ENCODE data around the gene SYTL3. TPM values are rescaled to one million over a fixed set of nuclear protein-coding genes. Genes with fewer than 3 reads are reported as not detected.
A peak's percentile ranks its signal among the peaks of the same experiment; 100 is the strongest.

The SYTL3 gene
- total and polyA plus RNA-seq, 2 donors (not counting 1 experiment from before 2014, with no cell fraction given) = 1.1 to 5.4 TPM

- Histone ChIP-seq H3K27ac (ENCODE audit: low read length in 2 of 2) (no peak overlapping the region), H3K79me2 (ENCODE audit: control insufficient read depth, insufficient read depth, low read length) (no peaks in the 10 kb centered on the region), H3K9me3 (ENCODE audit: control extremely low read depth in 1 of 3, control insufficient read depth in 2 of 3, insufficient read depth in 1 of 3, low read length in 2 of 3) (no peaks in the 10 kb centered on the region), H3K27me3 (replicated peaks in 1 of 4; ENCODE audit: control extremely low read depth in 1 of 4, control insufficient read depth in 3 of 4, insufficient read depth in 4 of 4, low read length in 3 of 4) (peaks cover 0 to 13% (median 5%) of the 10 kb centered on the region in 4 experiments), H2AFZ (ENCODE audit: insufficient read depth, low read depth, low read length, poor library complexity, severe bottlenecking) (peak overlapping the region; percentile 36), H3K4me3 (ENCODE audit: control extremely low read depth in 1 of 5, extremely low read depth in 1 of 5, insufficient read depth in 1 of 5, low read depth in 2 of 5, low read length in 4 of 5) (no peak overlapping the region), H3K36me3 (replicated peaks in 1 of 2; ENCODE audit: control extremely low read depth in 1 of 2, control insufficient read depth in 1 of 2, extremely low read depth in 1 of 2, insufficient read depth in 2 of 2, low read length in 1 of 2) (no peaks in the 10 kb centered on the region), H3K4me1 (ENCODE audit: control insufficient read depth in 2 of 2, insufficient read depth in 2 of 2, low read length in 2 of 2) (peaks cover 16 to 26% of the 10 kb centered on the region in 2 donors), H3K9ac (ENCODE audit: low read length) (no peak overlapping the region), H4K20me1 (ENCODE audit: control insufficient read depth, insufficient read depth, low read length, poor library complexity, severe bottlenecking) (no peaks in the 10 kb centered on the region), H3K4me2 (replicated peaks; ENCODE audit: low read depth, low read length, poor library complexity, severe bottlenecking) (no peak overlapping the region)
- ATAC-seq (ENCODE audit: low read depth) (no peak), DNase-seq (no peak)
- ChIA-PET POLR2A (no interaction called here), CTCF (interaction anchor here (0.6 to 5.6 kb wide), 11 partner anchors 12 to 442 kb away, joined by 3 to 56 read pairs (median 4); partner anchors contain the start of gene SYTL3)
- Mint-ChIP-seq H3K4me1 (peaks cover 16% of the 10 kb centered on the region), H3K27ac (no peak overlapping the region), H3K27me3 (peaks cover 5% of the 10 kb centered on the region), H3K4me3 (no peak overlapping the region), H3K9me3 (ENCODE audit: insufficient read depth) (no peaks in the 10 kb centered on the region)
- intact Hi-C loops (cut with micrococcal nuclease) = no loop called here
- 100% methylated on average over 2 of the region's 3 CpGs for WGBS (ENCODE audit: insufficient coverage)
- no peak for TF ChIP-seq EZH2 (IDR thresholded peaks at IDR 0.05; ENCODE audit: borderline replicate concordance, insufficient read depth, low read depth, low read length, poor library complexity, severe bottlenecking)
- TF ChIP-seq CTCF (IDR thresholded peaks at IDR 0.05) = no peak
These were observed 12.7 kb downstream of the SYTL3 start for GRCh38 chr6:158662607-158662953.

- DNase-seq (no peak), ATAC-seq (ENCODE audit: low read depth) (no peak)
- Mint-ChIP-seq H3K27ac (no peak overlapping the region), H3K4me3 (no peak overlapping the region), H3K9me3 (ENCODE audit: insufficient read depth) (no peaks in the 10 kb centered on the region), H3K4me1 (peaks cover 20% of the 10 kb centered on the region), H3K27me3 (peaks cover 5% of the 10 kb centered on the region)
- H3K27ac ChIP-seq (ENCODE audit: low read length in 2 of 2) = no peak overlapping the region
- 42% methylated on average over 17 of the region's 27 CpGs for WGBS (ENCODE audit: insufficient coverage)
- no peaks in the 10 kb centered on the region for H3K36me3 ChIP-seq (replicated peaks in 1 of 2; ENCODE audit: control extremely low read depth in 1 of 2, control insufficient read depth in 1 of 2, extremely low read depth in 1 of 2, insufficient read depth in 2 of 2, low read length in 1 of 2)
- peaks cover 19 to 31% of the 10 kb centered on the region in 2 donors for H3K4me1 ChIP-seq (ENCODE audit: control insufficient read depth in 2 of 2, insufficient read depth in 2 of 2, low read length in 2 of 2)
- peaks cover 0 to 13% (median 5%) of the 10 kb centered on the region in 4 experiments for H3K27me3 ChIP-seq (replicated peaks in 1 of 4; ENCODE audit: control extremely low read depth in 1 of 4, control insufficient read depth in 3 of 4, insufficient read depth in 4 of 4, low read length in 3 of 4)
- H3K9ac ChIP-seq (ENCODE audit: low read length) = no peak overlapping the region
- no peak overlapping the region for H3K4me3 ChIP-seq (ENCODE audit: control extremely low read depth in 1 of 5, extremely low read depth in 1 of 5, insufficient read depth in 1 of 5, low read depth in 2 of 5, low read length in 4 of 5)
- no peaks in the 10 kb centered on the region for H4K20me1 ChIP-seq (ENCODE audit: control insufficient read depth, insufficient read depth, low read length, poor library complexity, severe bottlenecking)
- TF ChIP-seq CTCF (IDR thresholded peaks at IDR 0.05) (no peak), EZH2 (IDR thresholded peaks at IDR 0.05; ENCODE audit: borderline replicate concordance, insufficient read depth, low read depth, low read length, poor library complexity, severe bottlenecking) (no peak)
- CTCF ChIA-PET = interaction anchor here (1.3 to 5.6 kb wide), 7 partner anchors 12 to 442 kb away, joined by 3 to 56 read pairs (median 5); partner anchors contain the start of gene SYTL3
- peak overlapping the region; percentile 36 for H2AFZ ChIP-seq (ENCODE audit: insufficient read depth, low read depth, low read length, poor library complexity, severe bottlenecking)
- intact Hi-C loops (cut with micrococcal nuclease) = no loop called here
- H3K79me2 ChIP-seq (ENCODE audit: control insufficient read depth, insufficient read depth, low read length) = no peaks in the 10 kb centered on the region
- H3K9me3 ChIP-seq (ENCODE audit: control extremely low read depth in 1 of 3, control insufficient read depth in 2 of 3, insufficient read depth in 1 of 3, low read length in 2 of 3) = no peaks in the 10 kb centered on the region
- POLR2A ChIA-PET = no interaction called here
- H3K4me2 ChIP-seq (replicated peaks; ENCODE audit: low read depth, low read length, poor library complexity, severe bottlenecking) = no peak overlapping the region
These were observed 13.2 kb downstream of the SYTL3 start for GRCh38 chr6:158662954-158663624.

All from B cell (primary cell).